Activated T-helper 1 cell treated with anti-CD3 and anti-CD28 coated beads, Interleukin-12 subunit alpha, Interleukin-12 subunit beta, Interleukin-2, Interleukin-4 antibody, amounts not matched to agents 30 ng/mL and 10 ng/mL and 1 ng/mL, durations not matched to agents 14 hours and 24 hours and 36 hours (primary cell): Measurements from ENCODE around the gene PLEKHB2. TPM values are rescaled to one million over a fixed set of nuclear protein-coding genes. Genes with fewer than 3 reads are reported as not detected.
"Not testable (repeated sequence)": the region's sequence is repeated elsewhere in the genome, so short reads cannot be mapped to it uniquely, and the experiment has no call there.

Experiments used
- DNase-seq: peaks from one replicate; pipeline ENCODE4 v3.0.0; 2021; ENCODE audit warnings: low spot score
- H3K27ac Mint-ChIP-seq: one replicate; pipeline ENCODE4 v1.8.0; 2021; ENCODE audit warnings: mild to moderate bottlenecking, mixed read lengths
- H3K27me3 Mint-ChIP-seq: one replicate; pipeline ENCODE4 v1.8.0; 2022; ENCODE audit warnings: mild to moderate bottlenecking, moderate library complexity, mixed read lengths; ENCODE audit not compliant: insufficient read depth
- H3K36me3 Mint-ChIP-seq: one replicate; pipeline ENCODE4 v1.8.0; 2021; ENCODE audit warnings: low read depth, mixed read lengths
- H3K4me1 Mint-ChIP-seq: one replicate; pipeline ENCODE4 v1.8.0; 2021; ENCODE audit warnings: low read depth, mixed read lengths
- H3K4me3 Mint-ChIP-seq: one replicate; pipeline ENCODE4 v1.8.0; 2021; ENCODE audit warnings: mild to moderate bottlenecking, moderate library complexity, mixed read lengths
- H3K9me3 Mint-ChIP-seq: one replicate; pipeline ENCODE4 v1.8.0; 2021; ENCODE audit warnings: mixed read lengths
- intact Hi-C: fragments of 100-400 bp; cut with micrococcal nuclease; formaldehyde crosslinking; loops from one replicate; pipeline ENCODE4 v1.15.1; 2024
- total RNA-seq: library from RNA; stranded (reverse); gene quantifications from 2 replicates; pipeline ENCODE4 v1.2.3, GENCODE V29; 2022

The PLEKHB2 gene
- total RNA-seq, 1 donor from 2014 or later: 72.5 TPM

DNA sequence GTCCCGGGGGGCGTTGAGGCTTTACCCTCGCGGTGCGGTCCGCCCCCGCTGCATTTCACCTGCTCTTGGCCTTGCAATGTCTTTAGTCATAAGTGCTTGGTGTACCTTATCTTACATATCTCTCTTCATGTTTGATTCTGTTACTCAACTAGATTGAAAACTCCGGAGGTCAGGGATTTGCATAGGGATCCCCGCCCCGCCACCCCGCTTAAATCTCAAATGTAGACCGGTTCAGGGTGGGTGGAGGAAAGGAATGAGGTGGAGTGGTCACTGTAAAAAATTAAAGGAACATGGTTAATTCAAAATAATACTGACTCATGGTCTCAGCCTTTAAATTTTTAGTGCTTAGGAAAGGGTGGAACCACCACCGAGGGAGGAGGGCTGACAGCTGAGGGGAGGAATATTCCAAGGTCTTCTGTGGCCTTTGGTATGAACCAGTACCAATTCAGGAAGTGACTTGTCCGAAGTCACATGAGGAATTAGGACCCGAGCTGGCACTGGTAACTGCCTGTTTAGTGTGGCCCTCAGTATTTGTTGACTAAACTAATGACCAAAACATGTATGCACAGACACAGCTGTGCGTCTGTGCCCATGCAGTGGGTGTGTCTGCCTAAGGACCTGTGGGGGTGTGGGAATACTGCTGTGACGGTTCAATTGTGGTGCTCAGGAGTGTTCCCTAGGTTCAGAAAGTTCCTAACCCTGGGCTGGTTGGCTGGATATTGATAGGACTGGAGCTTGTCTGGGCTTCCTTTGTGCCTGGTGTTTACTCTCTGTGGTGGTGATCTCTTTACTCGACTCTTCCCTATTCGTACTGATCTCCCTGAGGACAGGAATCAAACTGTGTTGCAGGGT lies 1.0 kb downstream of the PLEKHB2 start:
- H3K27me3 Mint-ChIP-seq: no peaks in the 10 kb centered on the region
- H3K9me3 Mint-ChIP-seq: no peaks in the 10 kb centered on the region
- H3K27ac Mint-ChIP-seq: peak overlapping the region; percentile 100
- intact Hi-C loops: loop anchor here (1.0 to 10.0 kb wide), 8 partner anchors 48 to 763 kb away; partner anchors contain the start of genes IMP4 and MZT2A
- DNase-seq: peak; percentile 12
- H3K4me1 Mint-ChIP-seq: peaks cover 35% of the 10 kb centered on the region
- H3K36me3 Mint-ChIP-seq: peaks cover 24% of the 10 kb centered on the region
- peak overlapping the region; percentile 97 for H3K4me3 Mint-ChIP-seq

DNA sequence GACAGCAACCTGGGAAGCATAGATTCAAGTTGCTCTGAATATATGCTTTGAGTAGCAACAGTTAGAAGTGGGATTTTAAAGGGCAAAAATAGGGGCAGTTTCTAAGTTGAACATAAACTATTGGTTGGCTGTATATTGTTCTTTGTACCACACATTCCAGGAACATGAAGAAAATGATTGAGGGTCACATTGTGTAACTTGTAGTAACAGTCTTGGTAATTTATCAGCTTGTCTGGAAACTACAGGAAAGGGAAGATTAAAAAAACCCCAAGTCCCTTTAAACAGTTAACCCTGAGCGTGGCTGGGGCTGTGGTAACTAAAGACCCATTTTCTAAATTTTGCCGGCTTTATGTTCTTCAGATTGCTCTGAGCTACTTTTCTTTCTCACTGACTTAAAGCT lies 7.4 kb downstream of the PLEKHB2 start:
- no peak for DNase-seq
- intact Hi-C loops: no loop called here
- Mint-ChIP-seq H3K4me1 (peaks cover 45% of the 10 kb centered on the region), H3K4me3 (no peak overlapping the region), H3K36me3 (peaks cover 53% of the 10 kb centered on the region), H3K27ac (no peak overlapping the region), H3K9me3 (peaks cover 15% of the 10 kb centered on the region), H3K27me3 (no peaks in the 10 kb centered on the region)

DNA sequence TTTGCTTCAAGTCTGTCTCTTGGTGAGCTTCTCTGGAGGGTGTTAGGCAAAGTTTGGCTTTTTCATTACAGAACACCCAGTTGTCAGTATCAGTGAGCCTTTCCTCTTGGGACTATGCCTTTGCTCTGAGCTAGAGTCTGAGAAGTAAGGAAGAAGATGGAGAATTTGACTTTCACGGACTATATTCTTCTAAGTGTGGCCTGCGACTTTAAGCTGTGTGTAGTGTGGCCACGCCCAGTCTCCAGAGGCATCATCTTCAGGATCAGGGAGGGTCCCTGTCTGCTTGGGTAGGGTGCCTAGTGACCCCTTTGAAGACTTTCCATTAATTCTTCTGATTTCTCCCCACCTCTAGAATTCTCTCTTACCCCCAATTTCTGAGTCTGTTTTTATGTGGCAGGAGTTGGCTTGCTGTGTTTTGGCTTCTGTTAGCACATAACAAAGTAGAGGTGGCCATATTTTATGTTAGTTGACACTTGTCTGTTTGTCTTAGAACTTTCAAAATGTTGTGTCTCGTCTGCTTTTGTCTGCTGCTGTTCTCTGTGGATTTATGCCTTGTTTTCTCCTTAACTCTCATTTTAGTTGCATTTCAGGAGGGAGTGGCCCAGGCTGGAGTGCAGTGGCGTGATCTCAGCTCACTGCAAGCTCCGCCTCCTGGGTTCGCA lies 8.6 kb downstream of the PLEKHB2 start:
- H3K9me3 Mint-ChIP-seq: peaks cover 15% of the 10 kb centered on the region
- no peak overlapping the region for H3K4me3 Mint-ChIP-seq
- no peak overlapping the region for H3K27ac Mint-ChIP-seq
- peaks cover 55% of the 10 kb centered on the region for H3K36me3 Mint-ChIP-seq
- intact Hi-C loops: no loop called here
- no peaks in the 10 kb centered on the region for H3K27me3 Mint-ChIP-seq
- H3K4me1 Mint-ChIP-seq: peaks cover 41% of the 10 kb centered on the region
- DNase-seq: no peak

DNA sequence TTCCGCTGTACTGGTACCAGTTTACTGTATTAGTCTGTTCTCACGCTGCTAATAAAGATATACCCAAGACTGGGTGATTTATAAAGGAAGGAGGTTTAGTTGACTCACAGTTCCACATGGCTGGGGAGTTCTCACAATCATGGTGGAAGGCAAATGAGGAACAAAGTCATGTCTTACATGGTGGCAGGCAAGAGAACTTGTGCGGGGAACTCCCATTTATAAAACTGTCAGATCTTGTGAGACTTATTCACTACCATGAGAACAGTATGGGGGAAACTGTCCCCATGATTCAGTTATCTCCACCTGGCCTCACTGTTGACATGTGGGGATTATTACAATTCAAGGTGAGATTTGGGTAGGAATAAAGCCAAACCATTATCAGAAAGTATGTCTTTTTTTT lies 9.8 kb downstream of the PLEKHB2 start:
- Mint-ChIP-seq H3K9me3 (peaks cover 15% of the 10 kb centered on the region), H3K27ac (peak overlapping the region; percentile 3), H3K4me1 (peaks cover 41% of the 10 kb centered on the region), H3K36me3 (peaks cover 48% of the 10 kb centered on the region)
- DNase-seq, H3K27me3 Mint-ChIP-seq, H3K4me3 Mint-ChIP-seq, intact Hi-C loops: not testable (repeated sequence)

DNA sequence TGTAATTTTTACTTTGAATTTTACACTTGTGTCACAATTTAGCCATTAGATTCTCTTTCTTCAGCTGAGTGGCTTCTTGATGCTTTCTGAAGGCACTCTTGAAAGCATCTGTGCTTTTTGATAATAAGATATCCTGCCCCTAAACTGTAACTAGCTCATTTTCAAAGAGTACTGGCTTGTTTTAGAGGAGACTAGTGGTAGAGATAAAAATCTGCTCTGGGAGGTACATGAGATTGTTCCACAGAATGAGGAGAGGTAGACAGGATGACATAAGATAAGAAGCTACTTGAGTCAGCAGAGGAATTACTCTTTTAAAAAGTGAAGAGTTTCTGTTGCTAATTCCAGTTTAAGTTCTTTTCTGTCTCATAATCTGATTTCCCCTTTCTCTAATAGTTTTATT lies 10.6 kb downstream of the PLEKHB2 start:
- Mint-ChIP-seq H3K36me3 (peaks cover 46% of the 10 kb centered on the region), H3K27ac (peak overlapping the region; percentile 63), H3K9me3 (peaks cover 15% of the 10 kb centered on the region), H3K27me3 (no peaks in the 10 kb centered on the region), H3K4me3 (no peak overlapping the region), H3K4me1 (peaks cover 41% of the 10 kb centered on the region)
- intact Hi-C loops: no loop called here
- DNase-seq: no peak

DNA sequence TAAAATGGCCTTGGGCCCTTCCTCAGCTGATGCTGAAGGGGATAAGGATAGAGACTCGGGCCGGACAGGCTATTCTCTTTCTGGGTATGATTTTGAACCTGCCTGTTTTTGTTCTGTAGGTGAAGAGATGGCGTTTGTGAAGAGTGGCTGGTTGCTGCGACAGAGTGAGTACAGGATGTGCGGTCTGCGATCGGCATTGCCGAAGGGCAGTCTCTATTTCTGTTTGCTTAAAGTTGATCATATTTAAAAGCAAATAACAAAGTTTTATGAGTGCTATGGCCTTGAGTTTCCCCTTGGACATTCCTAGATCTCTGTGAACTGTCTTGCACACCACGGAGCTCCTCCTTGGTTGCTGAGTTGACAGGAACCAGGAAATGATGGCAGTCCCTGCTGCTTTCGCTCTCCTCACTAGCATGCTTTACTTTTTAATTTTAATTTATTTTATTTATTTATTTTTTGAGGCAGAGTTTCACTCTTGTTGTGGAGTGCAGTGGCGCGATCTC lies 15.7 kb downstream of the PLEKHB2 start:
- H3K36me3 Mint-ChIP-seq: peaks cover 33% of the 10 kb centered on the region
- peaks cover 8% of the 10 kb centered on the region for H3K4me1 Mint-ChIP-seq
- H3K27ac Mint-ChIP-seq: peak overlapping the region; percentile 44
- peaks cover 4% of the 10 kb centered on the region for H3K9me3 Mint-ChIP-seq
- no peaks in the 10 kb centered on the region for H3K27me3 Mint-ChIP-seq
- DNase-seq: no peak
- intact Hi-C loops: no loop called here
- H3K4me3 Mint-ChIP-seq: no peak overlapping the region

DNA sequence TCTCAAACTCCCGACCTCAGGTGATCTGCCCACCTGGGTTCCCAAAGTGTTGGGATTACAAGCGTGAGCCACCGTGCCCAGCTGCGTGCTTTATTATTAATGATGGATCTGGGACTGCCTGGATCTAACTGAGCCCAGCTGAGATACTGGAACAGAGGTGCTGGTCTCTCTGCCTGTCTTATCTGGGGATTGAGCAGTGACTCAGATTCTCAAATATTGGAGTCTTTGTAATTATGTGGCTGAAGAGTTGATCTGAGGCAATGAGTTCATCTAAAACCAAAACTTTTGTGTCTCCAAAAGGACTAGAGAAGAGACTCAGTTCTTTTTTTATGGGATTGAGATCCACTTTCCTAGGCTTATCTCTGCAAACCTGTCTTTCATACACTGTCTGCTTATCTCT lies 16.3 kb downstream of the PLEKHB2 start:
- H3K4me3 Mint-ChIP-seq: no peak overlapping the region
- no peak overlapping the region for H3K27ac Mint-ChIP-seq
- H3K4me1 Mint-ChIP-seq: peaks cover 2% of the 10 kb centered on the region
- no peak for DNase-seq
- H3K27me3 Mint-ChIP-seq: no peaks in the 10 kb centered on the region
- intact Hi-C loops: no loop called here
- peaks cover 29% of the 10 kb centered on the region for H3K36me3 Mint-ChIP-seq
- H3K9me3 Mint-ChIP-seq: no peaks in the 10 kb centered on the region

DNA sequence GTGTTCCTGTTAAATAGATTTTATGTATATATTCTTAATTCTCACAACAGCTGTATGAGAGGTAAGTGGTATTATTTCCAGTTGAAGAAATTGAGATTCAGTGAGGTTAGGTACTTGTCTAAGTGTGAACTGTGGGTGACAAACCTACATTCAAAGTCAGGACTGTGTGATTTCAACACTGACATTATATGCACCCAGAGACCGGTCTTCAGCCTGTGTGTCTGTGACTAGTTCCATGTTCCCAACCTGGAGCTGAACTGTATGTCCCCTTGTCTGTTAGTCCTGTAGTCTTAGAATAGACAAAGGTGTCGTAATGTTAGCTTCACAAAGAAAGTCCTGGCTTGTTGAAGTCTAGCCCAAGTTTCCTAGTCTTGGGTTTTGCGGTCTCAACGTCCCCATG lies 17.4 kb downstream of the PLEKHB2 start:
- H3K36me3 Mint-ChIP-seq: peaks cover 31% of the 10 kb centered on the region
- no peaks in the 10 kb centered on the region for H3K27me3 Mint-ChIP-seq
- no peak overlapping the region for H3K27ac Mint-ChIP-seq
- H3K4me3 Mint-ChIP-seq: no peak overlapping the region
- no peak for DNase-seq
- H3K4me1 Mint-ChIP-seq: no peaks in the 10 kb centered on the region
- H3K9me3 Mint-ChIP-seq: no peaks in the 10 kb centered on the region
- intact Hi-C loops: no loop called here

DNA sequence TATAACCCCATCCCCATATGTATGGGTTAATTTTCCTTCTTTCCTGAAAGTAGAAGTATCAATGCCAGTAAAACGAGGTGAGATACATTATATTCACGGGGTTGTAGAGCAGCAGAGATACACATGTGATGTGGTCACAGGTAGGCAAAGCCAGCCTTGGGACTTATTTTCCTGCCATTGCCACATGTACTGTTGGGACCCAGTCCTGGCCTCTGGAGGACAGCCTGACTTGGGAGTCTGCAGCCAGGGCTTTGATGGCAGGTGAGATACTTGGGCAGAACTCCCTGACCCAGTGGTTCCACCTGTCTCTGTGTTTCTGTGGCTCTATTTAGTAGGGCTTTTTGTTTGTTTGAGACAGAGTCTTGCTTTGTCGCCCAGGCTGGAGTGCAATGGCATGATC lies 18.1 kb downstream of the PLEKHB2 start:
- no peaks in the 10 kb centered on the region for H3K9me3 Mint-ChIP-seq
- H3K36me3 Mint-ChIP-seq: peaks cover 36% of the 10 kb centered on the region
- H3K4me1 Mint-ChIP-seq: no peaks in the 10 kb centered on the region
- H3K27me3 Mint-ChIP-seq: no peaks in the 10 kb centered on the region
- H3K27ac Mint-ChIP-seq: no peak overlapping the region
- no peak overlapping the region for H3K4me3 Mint-ChIP-seq
- intact Hi-C loops: no loop called here
- DNase-seq: no peak

DNA sequence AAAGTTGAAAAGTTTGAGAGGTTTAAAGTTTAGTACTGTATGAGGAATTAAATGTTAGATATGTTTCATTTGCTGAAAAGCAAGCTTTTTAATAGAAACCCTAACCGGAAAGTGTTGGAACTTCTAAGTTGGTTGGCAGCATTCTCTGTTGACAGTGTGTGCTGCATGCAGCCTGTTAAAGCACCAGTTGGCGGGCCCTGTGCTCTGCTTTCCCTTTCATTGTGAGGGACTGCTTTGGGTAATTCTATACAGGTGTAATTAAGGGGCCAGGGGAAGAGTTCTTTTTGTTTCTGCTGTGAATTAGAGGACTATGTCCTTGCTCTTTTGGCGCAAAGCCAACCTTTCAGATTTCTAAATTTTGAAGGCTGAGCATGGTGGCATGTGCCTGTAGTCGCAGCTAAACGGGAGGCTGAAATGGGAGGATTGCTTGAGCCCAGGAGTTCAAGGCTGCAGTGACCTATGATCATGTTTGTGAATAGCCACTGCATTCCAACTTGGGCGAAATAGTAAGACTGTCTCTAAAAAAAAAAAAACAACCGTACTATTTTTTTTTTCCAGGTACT lies 20.1 kb downstream of the PLEKHB2 start:
- Mint-ChIP-seq H3K36me3 (peaks cover 51% of the 10 kb centered on the region), H3K9me3 (peaks cover 6% of the 10 kb centered on the region), H3K4me3 (no peak overlapping the region), H3K4me1 (no peaks in the 10 kb centered on the region), H3K27ac (no peak overlapping the region), H3K27me3 (no peaks in the 10 kb centered on the region)
- intact Hi-C loops: no loop called here
- DNase-seq: no peak

DNA sequence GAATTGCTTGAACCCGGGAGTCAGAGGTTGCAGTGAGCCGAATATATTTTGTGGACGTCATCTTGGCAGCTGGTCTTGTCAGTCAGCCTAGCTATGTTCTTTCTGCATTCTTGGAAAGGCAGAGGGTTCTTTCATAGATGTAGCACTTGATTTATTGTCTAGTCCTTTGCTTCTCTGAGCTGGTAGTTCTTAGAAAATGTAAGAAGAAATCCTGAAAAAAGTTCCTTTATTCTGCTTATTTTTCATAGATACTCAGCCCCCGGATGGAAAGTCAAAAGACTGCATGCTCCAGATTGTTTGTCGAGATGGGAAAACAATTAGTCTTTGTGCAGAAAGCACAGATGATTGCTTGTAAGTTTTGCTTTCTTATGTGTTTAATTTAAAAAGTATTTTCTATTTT lies 21.3 kb downstream of the PLEKHB2 start:
- Mint-ChIP-seq H3K27ac (no peak overlapping the region), H3K27me3 (no peaks in the 10 kb centered on the region), H3K4me1 (no peaks in the 10 kb centered on the region), H3K36me3 (peaks cover 50% of the 10 kb centered on the region), H3K4me3 (no peak overlapping the region), H3K9me3 (peaks cover 6% of the 10 kb centered on the region)
- no peak for DNase-seq
- intact Hi-C loops: no loop called here

DNA sequence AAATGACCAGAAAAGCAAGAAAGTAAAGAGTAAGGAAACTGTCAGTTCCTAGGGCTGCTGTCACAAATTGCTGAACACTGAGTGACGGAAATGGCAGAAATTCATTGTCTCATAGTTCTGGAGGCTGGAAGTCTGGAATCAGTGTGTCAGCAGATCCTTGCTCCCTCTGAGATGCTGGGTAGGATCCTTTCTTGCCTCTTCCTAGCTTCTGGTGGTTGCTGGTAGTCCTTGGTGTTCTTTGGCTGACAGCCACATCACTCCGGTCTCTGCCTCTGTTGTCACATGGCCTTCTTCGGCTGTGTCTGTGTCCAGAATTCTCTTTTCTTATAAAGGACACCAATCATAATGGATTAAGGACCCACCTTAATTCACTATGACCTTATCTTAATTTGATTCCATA lies 21.9 kb downstream of the PLEKHB2 start:
- peaks cover 48% of the 10 kb centered on the region for H3K36me3 Mint-ChIP-seq
- DNase-seq: no peak
- H3K27me3 Mint-ChIP-seq: no peaks in the 10 kb centered on the region
- no peak overlapping the region for H3K27ac Mint-ChIP-seq
- intact Hi-C loops: no loop called here
- no peak overlapping the region for H3K4me3 Mint-ChIP-seq
- H3K4me1 Mint-ChIP-seq: no peaks in the 10 kb centered on the region
- H3K9me3 Mint-ChIP-seq: peaks cover 6% of the 10 kb centered on the region

DNA sequence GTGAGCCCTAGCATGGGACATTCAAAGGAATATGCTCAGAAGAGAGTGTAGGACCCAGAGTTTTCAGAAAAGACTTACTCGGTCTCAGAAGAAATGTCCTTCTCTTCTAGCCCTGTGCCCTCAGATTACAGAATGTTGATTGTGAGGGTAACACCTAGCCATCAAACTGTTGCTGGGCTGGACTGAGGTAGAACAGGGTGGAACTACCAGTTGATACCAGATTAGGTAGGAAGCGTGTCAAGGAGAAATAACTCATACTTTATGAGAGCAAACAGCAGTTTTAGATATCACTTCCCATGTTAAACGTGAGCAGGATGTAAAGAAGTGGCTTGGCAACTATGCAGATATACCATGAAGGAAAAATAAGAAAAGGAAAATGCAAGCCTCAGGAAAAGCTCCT lies 22.8 kb downstream of the PLEKHB2 start:
- no peak overlapping the region for H3K4me3 Mint-ChIP-seq
- no peak overlapping the region for H3K27ac Mint-ChIP-seq
- H3K27me3 Mint-ChIP-seq: no peaks in the 10 kb centered on the region
- H3K9me3 Mint-ChIP-seq: peaks cover 6% of the 10 kb centered on the region
- intact Hi-C loops: no loop called here
- peaks cover 49% of the 10 kb centered on the region for H3K36me3 Mint-ChIP-seq
- no peaks in the 10 kb centered on the region for H3K4me1 Mint-ChIP-seq
- no peak for DNase-seq
